Mammary epithelial cell (primary cell): ENCODE results near the gene DFFB.

ENCODE experiments used
- CTCF ChIP-seq, 2 donors: IDR thresholded peaks in 1 of 2; conservative IDR thresholded peaks in 1 of 2; 2 replicates each; pipeline ENCODE4 v1.5.1; 2011 to 2012; ENCODE audit warnings: inconsistent platforms in 2 of 2, low read length in 2 of 2, mild to moderate bottlenecking in 2 of 2, control low read depth in 1 of 2, low read depth in 1 of 2; ENCODE audit not compliant: insufficient read depth in 1 of 2; ENCODE audit errors: extremely low read depth in 1 of 2
- EZH2 ChIP-seq: IDR thresholded peaks from 2 replicates; pipeline ENCODE4 v1.6.1; 2012; ENCODE audit warnings: low read length, inconsistent platforms, borderline replicate concordance

GRCh38 chr1:3869751-3870301, 12.6 kb downstream of the DFFB start:
- no peak for TF ChIP-seq CTCF (conservative IDR thresholded peaks at IDR 0.05 in 1 of 2, IDR thresholded peaks at IDR 0.05 in 1 of 2; ENCODE audit: extremely low read depth in 1 of 2, insufficient read depth in 1 of 2, low read depth in 1 of 2, low read length in 2 of 2)
- no peak for TF ChIP-seq EZH2
